C4-2B (cell line): ENCODE data around the gene C18orf63.
"Not testable (repeated sequence)": the region's sequence is repeated elsewhere in the genome, so short reads cannot be mapped to it uniquely, and the experiment has no call there.

Experiments used
- H3K27ac ChIP-seq: fragments of 450-650 bp; 2 replicates; pipeline ENCODE4 v1.5.1; 2017
- CTCF ChIP-seq: fragments of 450-650 bp; conservative IDR thresholded peaks from 2 replicates; pipeline ENCODE4 v1.5.1; 2017; ENCODE audit warnings: mild to moderate bottlenecking
- ZFX ChIP-seq: fragments of 450-650 bp; IDR thresholded peaks from 2 replicates; pipeline ENCODE4 v1.6.1; 2017

C18orf63 gene

GRCh38 chr18:74311000-74311399 lies 4.6 kb upstream of the C18orf63 start:
- TF ChIP-seq ZFX, result no peak
- no peak for TF ChIP-seq CTCF

GRCh38 chr18:74314759-74315463 lies 728 bp upstream of the C18orf63 start:
- H3K27ac ChIP-seq, result no peak overlapping the region
- TF ChIP-seq ZFX (no peak), CTCF (no peak)

More at GRCh38 chr18:74311000-74311399, 4.6 kb upstream of the C18orf63 start:
- no peak overlapping the region for H3K27ac ChIP-seq

GRCh38 chr18:74316257-74317170 lies 875 bp downstream of the C18orf63 start:
- H3K27ac ChIP-seq, result peak overlapping the region; percentile 26; the same call in 1 of the 2 replicates
- TF ChIP-seq ZFX, result no peak
- TF ChIP-seq CTCF, result no peak

GRCh38 chr18:74326231-74326630 lies 10.6 kb downstream of the C18orf63 start:
- no peak for TF ChIP-seq CTCF
- TF ChIP-seq ZFX, result no peak
- no peak overlapping the region for H3K27ac ChIP-seq

GRCh38 chr18:74326791-74327190 lies 11.2 kb downstream of the C18orf63 start:
- not testable (repeated sequence) for H3K27ac ChIP-seq

GRCh38 chr18:74328206-74328605 lies 12.6 kb downstream of the C18orf63 start:
- no peak for TF ChIP-seq ZFX
- no peak for TF ChIP-seq CTCF
- no peak overlapping the region for H3K27ac ChIP-seq

- no peak overlapping the region for H3K27ac ChIP-seq
- TF ChIP-seq CTCF, result no peak
- TF ChIP-seq ZFX, result no peak
These were observed 14.1 kb downstream of the C18orf63 start for GRCh38 chr18:74329688-74330205.
